ENCODE measurements around the gene NUDCD3. TPM values are rescaled to one million over a fixed set of nuclear protein-coding genes. Genes with fewer than 3 reads are reported as not detected.

Gene NUDCD3
- total RNA-seq, 2 experiments from 2014 or later, result 91.0 to 97.5 TPM

DNA sequence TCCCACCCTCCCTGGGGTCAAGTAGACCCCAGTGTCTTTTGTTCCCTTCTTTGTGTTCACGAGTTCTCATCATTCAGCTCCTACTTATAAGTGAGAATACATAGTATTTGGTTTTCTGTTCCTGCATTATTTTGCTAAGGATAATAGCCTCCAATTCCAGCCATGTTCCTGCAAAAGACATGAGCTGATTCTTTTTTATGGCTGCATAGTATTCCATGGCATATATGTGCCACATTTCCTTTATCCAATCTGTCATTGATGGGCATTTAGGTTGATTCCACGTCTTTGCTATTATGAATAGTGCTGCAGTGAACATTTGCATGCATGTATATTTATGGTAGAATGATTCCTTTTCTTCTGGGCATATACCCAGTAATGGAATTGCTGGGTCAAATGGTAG lies 136.8 kb downstream of the NUDCD3 start:
- H3K9me3 Mint-ChIP-seq, result peaks cover 4% of the 10 kb centered on the region
- H3K27ac Mint-ChIP-seq, result no peak overlapping the region
- ChIA-PET POLR2A (no interaction called here), CTCF (no interaction called here)
- no peaks in the 10 kb centered on the region for H3K4me1 Mint-ChIP-seq
- no peak for DNase-seq
- H3K4me3 Mint-ChIP-seq, result no peak overlapping the region
- H3K36me3 Mint-ChIP-seq (ENCODE audit: low read depth), result no peaks in the 10 kb centered on the region
- peaks cover 64% of the 10 kb centered on the region for H3K27me3 Mint-ChIP-seq

DNA sequence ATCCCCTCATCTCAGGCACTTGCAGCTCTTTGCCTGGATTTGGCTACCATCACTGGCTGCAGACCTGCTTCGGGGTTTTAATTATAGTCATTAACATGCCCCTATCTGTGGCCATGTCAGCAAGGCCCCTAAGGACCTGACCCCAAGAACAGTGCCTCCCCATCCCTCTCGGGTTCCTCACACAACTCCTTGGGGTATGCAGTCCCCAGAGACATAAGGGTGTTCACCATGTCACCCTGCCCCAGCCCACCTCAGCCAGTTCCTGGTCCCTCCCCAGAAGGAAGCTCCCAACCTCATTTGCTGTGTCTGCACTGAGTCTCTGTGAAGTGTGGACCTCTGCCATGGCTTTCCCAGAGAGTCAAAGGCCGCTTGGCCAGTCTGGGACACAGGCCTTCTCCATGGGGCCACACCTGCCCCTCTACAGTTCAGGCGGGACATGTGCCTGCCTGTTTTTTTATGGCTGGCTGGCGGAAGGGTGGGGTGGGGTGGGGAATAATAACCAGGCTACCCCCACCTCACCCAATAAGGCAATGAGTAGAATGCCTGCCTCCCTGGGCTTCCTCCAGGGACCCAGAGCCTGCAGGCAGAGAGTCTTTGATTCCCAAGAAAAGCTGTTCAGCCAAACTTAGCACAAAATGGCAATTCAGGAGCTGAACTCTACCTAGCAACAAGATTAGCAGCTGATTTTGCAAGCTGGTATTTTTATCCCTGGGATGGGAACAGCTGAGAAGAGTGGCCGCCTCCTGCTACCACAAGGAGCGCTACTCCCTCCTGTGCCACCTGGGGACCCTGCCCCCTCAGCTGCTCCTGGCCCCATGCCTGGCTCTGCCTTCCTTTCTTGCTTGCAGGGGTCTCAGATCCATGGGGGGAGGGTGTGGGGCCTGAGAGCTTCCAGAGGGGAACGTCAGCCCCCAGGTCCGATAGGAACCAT lies 141.3 kb downstream of the NUDCD3 start:
- ChIA-PET CTCF (interaction anchor here (1.0 to 3.2 kb wide), 4 partner anchors 9 to 216 kb away, joined by 3 to 14 read pairs (median 4); no protein-coding TSS in a partner anchor), POLR2A (interaction anchor here (1.1 kb wide), 1 partner anchor 216 kb away, joined by 3 read pairs; no protein-coding TSS in a partner anchor)
- H3K9me3 Mint-ChIP-seq, result peaks cover 4% of the 10 kb centered on the region
- H3K27ac Mint-ChIP-seq, result no peak overlapping the region
- no peak for DNase-seq
- H3K4me3 Mint-ChIP-seq, result no peak overlapping the region
- H3K4me1 Mint-ChIP-seq, result no peaks in the 10 kb centered on the region
- peaks cover 45% of the 10 kb centered on the region for H3K27me3 Mint-ChIP-seq
- no peaks in the 10 kb centered on the region for H3K36me3 Mint-ChIP-seq (ENCODE audit: low read depth)

DNA sequence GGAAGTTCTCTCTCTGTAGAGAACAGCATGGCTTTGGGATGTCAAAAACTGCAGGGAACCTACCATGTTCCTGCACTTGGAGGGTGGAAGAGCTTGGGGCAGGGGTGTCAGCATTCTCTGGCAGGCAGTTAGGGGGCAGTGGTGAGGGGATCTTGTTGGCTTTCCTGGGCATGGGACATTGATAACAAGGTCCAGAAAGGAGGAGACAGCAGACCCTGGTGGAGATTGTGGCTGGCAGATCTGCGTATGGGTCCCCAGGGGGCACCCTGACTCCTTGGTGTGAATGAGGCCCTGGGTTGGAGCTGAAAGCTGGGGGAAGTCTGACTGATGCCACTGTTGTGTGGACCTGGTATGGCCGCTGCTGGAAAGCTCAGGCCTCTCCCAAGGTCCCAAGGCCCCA lies 142.2 kb downstream of the NUDCD3 start:
- Mint-ChIP-seq H3K27ac (no peak overlapping the region), H3K36me3 (ENCODE audit: low read depth) (no peaks in the 10 kb centered on the region), H3K9me3 (peaks cover 4% of the 10 kb centered on the region), H3K4me1 (no peaks in the 10 kb centered on the region), H3K27me3 (peaks cover 39% of the 10 kb centered on the region), H3K4me3 (no peak overlapping the region)
- no peak for DNase-seq
- ChIA-PET CTCF (interaction anchor here (1.0 to 3.2 kb wide), 3 partner anchors 32 to 217 kb away, joined by 3 to 14 read pairs (median 3); no protein-coding TSS in a partner anchor), POLR2A (interaction anchor here (1.1 kb wide), 1 partner anchor 217 kb away, joined by 3 read pairs; no protein-coding TSS in a partner anchor)

- ChIA-PET CTCF (interaction anchor here (0.6 to 3.2 kb wide), 3 partner anchors 142 to 218 kb away, joined by 3 to 14 read pairs (median 3); no protein-coding TSS in a partner anchor), POLR2A (interaction anchor here (0.7 to 1.3 kb wide), 2 partner anchors 114 to 142 kb away, joined by 3 to 5 read pairs; no protein-coding TSS in a partner anchor)
- Mint-ChIP-seq H3K27me3 (peaks cover 39% of the 10 kb centered on the region), H3K27ac (no peak overlapping the region), H3K4me3 (no peak overlapping the region), H3K9me3 (peaks cover 4% of the 10 kb centered on the region), H3K36me3 (ENCODE audit: low read depth) (no peaks in the 10 kb centered on the region), H3K4me1 (no peaks in the 10 kb centered on the region)
- DNase-seq, result no peak
Measured at GRCh38 chr7:44347546-44348114, 142.8 kb downstream of the NUDCD3 start.

DNA sequence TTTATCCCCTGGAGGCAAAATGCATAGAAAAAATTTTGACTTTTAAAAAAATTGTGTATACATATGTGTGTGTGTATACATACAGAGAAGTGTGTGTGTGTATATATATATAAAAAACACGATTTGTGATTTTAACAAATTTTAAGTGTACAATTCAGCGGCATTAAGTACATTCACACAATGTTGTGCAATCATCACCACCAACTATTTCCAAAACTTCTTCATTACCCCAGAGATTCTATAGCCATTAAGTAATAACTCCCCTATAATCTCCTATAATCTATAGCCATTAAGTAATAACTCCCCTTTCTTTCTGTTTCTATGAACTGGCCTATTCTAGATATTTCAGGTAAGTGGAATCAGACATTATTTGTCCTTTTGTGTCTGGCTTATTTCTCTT lies 144.4 kb downstream of the NUDCD3 start:
- Mint-ChIP-seq H3K27me3 (peaks cover 29% of the 10 kb centered on the region), H3K9me3 (peaks cover 4% of the 10 kb centered on the region)
- CTCF ChIA-PET, result no interaction called here

GRCh38 chr7:44341401-44341800 lies 149.1 kb downstream of the NUDCD3 start:
- H3K36me3 Mint-ChIP-seq (ENCODE audit: low read depth), result no peaks in the 10 kb centered on the region
- no peak overlapping the region for H3K27ac Mint-ChIP-seq
- no peak overlapping the region for H3K4me3 Mint-ChIP-seq
- no peaks in the 10 kb centered on the region for H3K9me3 Mint-ChIP-seq
- ChIA-PET CTCF (no interaction called here), POLR2A (no interaction called here)
- no peaks in the 10 kb centered on the region for H3K4me1 Mint-ChIP-seq
- H3K27me3 Mint-ChIP-seq, result peaks cover 35% of the 10 kb centered on the region
- DNase-seq, result no peak

More for the DNA sequence above, 144.4 kb downstream of the NUDCD3 start:
- Mint-ChIP-seq H3K4me3 (no peak overlapping the region), H3K4me1 (no peaks in the 10 kb centered on the region), H3K36me3 (ENCODE audit: low read depth) (no peaks in the 10 kb centered on the region), H3K27ac (no peak overlapping the region)
- POLR2A ChIA-PET, result no interaction called here
- DNase-seq, result no peak

GRCh38 chr7:44338600-44338999 lies 151.9 kb downstream of the NUDCD3 start:
- peaks cover 29% of the 10 kb centered on the region for H3K27me3 Mint-ChIP-seq
- POLR2A ChIA-PET, result no interaction called here

DNA sequence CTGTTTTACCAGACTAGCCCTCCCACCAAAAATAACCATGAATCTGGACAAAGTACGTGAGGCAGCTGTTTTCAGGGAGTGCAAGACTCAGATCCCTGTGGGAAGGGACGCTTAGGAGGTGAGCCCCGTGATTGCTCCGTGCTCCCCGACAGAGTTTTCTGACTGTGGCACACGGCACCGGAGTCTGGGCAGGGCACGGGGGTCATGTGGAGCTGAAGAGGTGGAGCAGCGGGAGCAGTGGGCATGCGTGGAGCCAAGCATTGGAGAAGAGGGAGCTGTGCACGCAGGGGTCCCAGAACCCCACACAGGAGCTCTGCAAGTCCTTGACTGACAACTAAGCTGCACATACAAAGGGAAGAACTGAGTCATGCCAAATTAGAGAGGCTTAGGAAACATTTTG lies 154.0 kb downstream of the NUDCD3 start:
- CTCF ChIA-PET, result no interaction called here
- H3K9me3 Mint-ChIP-seq, result peaks cover 2% of the 10 kb centered on the region
- H3K36me3 Mint-ChIP-seq (ENCODE audit: low read depth), result no peaks in the 10 kb centered on the region
- H3K27ac Mint-ChIP-seq, result no peak overlapping the region
- POLR2A ChIA-PET, result no interaction called here
- H3K4me1 Mint-ChIP-seq, result no peaks in the 10 kb centered on the region
- H3K4me3 Mint-ChIP-seq, result no peak overlapping the region
- no peak for DNase-seq
- peaks cover 32% of the 10 kb centered on the region for H3K27me3 Mint-ChIP-seq

More at GRCh38 chr7:44338600-44338999, 151.9 kb downstream of the NUDCD3 start:
- Mint-ChIP-seq H3K36me3 (ENCODE audit: low read depth) (no peaks in the 10 kb centered on the region), H3K27ac (no peak overlapping the region), H3K4me1 (no peaks in the 10 kb centered on the region), H3K9me3 (peaks cover 2% of the 10 kb centered on the region), H3K4me3 (no peak overlapping the region)
- no peak for DNase-seq
- CTCF ChIA-PET, result no interaction called here

GRCh38 chr7:44335184-44335583 lies 155.3 kb downstream of the NUDCD3 start:
- ChIA-PET POLR2A (no interaction called here), CTCF (no interaction called here)
- Mint-ChIP-seq H3K4me1 (no peaks in the 10 kb centered on the region), H3K27ac (no peak overlapping the region), H3K4me3 (no peak overlapping the region), H3K9me3 (peaks cover 2% of the 10 kb centered on the region), H3K27me3 (peaks cover 32% of the 10 kb centered on the region), H3K36me3 (ENCODE audit: low read depth) (no peaks in the 10 kb centered on the region)
- no peak for DNase-seq

GRCh38 chr7:44334734-44335097 lies 155.7 kb downstream of the NUDCD3 start:
- Mint-ChIP-seq H3K4me1 (no peaks in the 10 kb centered on the region), H3K4me3 (no peak overlapping the region), H3K27ac (no peak overlapping the region), H3K27me3 (peaks cover 30% of the 10 kb centered on the region), H3K9me3 (peaks cover 2% of the 10 kb centered on the region), H3K36me3 (ENCODE audit: low read depth) (no peaks in the 10 kb centered on the region)
- POLR2A ChIA-PET, result no interaction called here
- DNase-seq, result no peak
- CTCF ChIA-PET, result no interaction called here

- no peaks in the 10 kb centered on the region for H3K36me3 Mint-ChIP-seq (ENCODE audit: low read depth)
- no peaks in the 10 kb centered on the region for H3K4me1 Mint-ChIP-seq
- peaks cover 27% of the 10 kb centered on the region for H3K27me3 Mint-ChIP-seq
- ChIA-PET POLR2A (no interaction called here), CTCF (no interaction called here)
- no peak for DNase-seq
- H3K9me3 Mint-ChIP-seq, result peaks cover 2% of the 10 kb centered on the region
- no peak overlapping the region for H3K4me3 Mint-ChIP-seq
- H3K27ac Mint-ChIP-seq, result no peak overlapping the region
Measured at GRCh38 chr7:44333911-44334733, 156.3 kb downstream of the NUDCD3 start.

- Mint-ChIP-seq H3K27ac (no peak overlapping the region), H3K4me1 (no peaks in the 10 kb centered on the region), H3K36me3 (ENCODE audit: low read depth) (no peaks in the 10 kb centered on the region), H3K27me3 (peaks cover 22% of the 10 kb centered on the region), H3K4me3 (no peak overlapping the region), H3K9me3 (peaks cover 2% of the 10 kb centered on the region)
- no peak for DNase-seq
- POLR2A ChIA-PET, result interaction anchor here (1.0 kb wide), 1 partner anchor 209 kb away, joined by 3 read pairs; no protein-coding TSS in a partner anchor
- CTCF ChIA-PET, result no interaction called here
Measured at GRCh38 chr7:44331682-44332081, 158.8 kb downstream of the NUDCD3 start.

DNA sequence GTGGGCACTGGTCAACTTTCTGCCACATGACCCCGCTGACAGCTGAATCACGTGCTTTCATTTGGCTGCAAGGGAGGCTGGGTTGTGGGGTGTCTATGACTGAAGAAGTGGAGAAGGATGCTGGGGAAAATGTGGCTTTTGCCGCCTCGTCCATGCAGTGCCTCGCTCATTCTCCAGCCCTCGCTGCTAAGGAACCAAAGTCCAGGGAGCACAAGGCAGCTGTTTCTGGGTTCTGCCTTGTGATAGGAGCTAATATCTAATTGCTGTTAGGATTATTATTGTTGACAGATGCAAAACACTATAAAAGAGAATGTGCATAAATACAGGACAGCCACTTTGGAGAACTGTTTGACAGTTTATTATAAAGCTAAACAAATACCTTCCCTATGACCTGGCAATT lies 160.1 kb downstream of the NUDCD3 start:
- Mint-ChIP-seq H3K27me3 (peaks cover 23% of the 10 kb centered on the region), H3K36me3 (ENCODE audit: low read depth) (no peaks in the 10 kb centered on the region), H3K9me3 (no peaks in the 10 kb centered on the region), H3K4me1 (peaks cover 4% of the 10 kb centered on the region), H3K27ac (no peak overlapping the region), H3K4me3 (no peak overlapping the region)
- no peak for DNase-seq
- ChIA-PET CTCF (no interaction called here), POLR2A (no interaction called here)

Data from activated CD4-positive, alpha-beta memory T cell treated with anti-CD3 and anti-CD28 coated beads, Interleukin-2, amount 10 ng/mL, durations not matched to agents 7 days and 5 days (primary cell).